Neuronal stem cell (in vitro differentiated cells): ENCODE data around the gene KCND1.

Experiments used
- DNase-seq: peaks from one replicate; pipeline ENCODE4 v3.0.0-alpha.2; 2013; ENCODE audit warnings: low spot score
- H2AFZ ChIP-seq: one replicate; pipeline ENCODE4 v1.6.1; 2013; ENCODE audit warnings: mild to moderate bottlenecking, low read length, inconsistent platforms
- H2AK5ac ChIP-seq: 2 replicates; pipeline ENCODE4 v1.6.1; 2013; ENCODE audit warnings: low read depth, mild to moderate bottlenecking, inconsistent platforms, low read length, moderate library complexity, mixed read lengths
- H2BK120ac ChIP-seq: 2 replicates; pipeline ENCODE4 v1.6.1; 2013; ENCODE audit warnings: low read depth, mild to moderate bottlenecking, inconsistent platforms, low read length, moderate library complexity, mixed read lengths
- H2BK12ac ChIP-seq: one replicate; pipeline ENCODE4 v1.6.1; 2013; ENCODE audit warnings: low read length, inconsistent platforms
- H2BK15ac ChIP-seq: 2 replicates; pipeline ENCODE4 v1.6.1; 2013; ENCODE audit warnings: mild to moderate bottlenecking, low read length, inconsistent platforms, mixed read lengths
- H2BK5ac ChIP-seq: one replicate; pipeline ENCODE4 v1.6.1; 2013; ENCODE audit warnings: inconsistent platforms, mild to moderate bottlenecking, low read length, moderate library complexity
- H3K14ac ChIP-seq: one replicate; pipeline ENCODE4 v1.6.1; 2013; ENCODE audit warnings: low read length, inconsistent platforms
- H3K18ac ChIP-seq: 2 replicates; pipeline ENCODE4 v1.6.1; 2013; ENCODE audit warnings: low read length, inconsistent platforms
- H3K23ac ChIP-seq: 2 replicates; pipeline ENCODE4 v1.6.1; 2013; ENCODE audit warnings: low read depth, mild to moderate bottlenecking, mixed read lengths, low read length, inconsistent platforms; ENCODE audit not compliant: poor library complexity
- H3K27ac ChIP-seq: replicated peaks from 3 replicates; pipeline ENCODE4 v1.5.1; 2013; ENCODE audit warnings: low read length, inconsistent platforms
- H3K27me3 ChIP-seq, 3 experiments: 2 replicates each; pipeline ENCODE4 v1.6.1; 2013; ENCODE audit warnings: low read length in 3 of 3, mild to moderate bottlenecking in 2 of 3, inconsistent platforms in 1 of 3, low read depth in 1 of 3, mixed read lengths in 1 of 3, moderate library complexity in 1 of 3; ENCODE audit not compliant: control insufficient read depth in 3 of 3, insufficient read depth in 3 of 3
- H3K36me3 ChIP-seq, 2 donors: replicated peaks in 1 of 2; 2 replicates each; pipeline ENCODE4 v1.6.1; 2013; ENCODE audit warnings: low read length in 2 of 2; ENCODE audit not compliant: control insufficient read depth in 2 of 2, insufficient read depth in 2 of 2
- H3K4ac ChIP-seq: 2 replicates; pipeline ENCODE4 v1.6.1; 2013; ENCODE audit warnings: inconsistent platforms, mild to moderate bottlenecking, low read length, moderate library complexity
- H3K4me1 ChIP-seq, 2 donors: 1 replicate in 1 of 2; 2 replicates in 1 of 2; pipeline ENCODE4 v1.6.1; 2013; ENCODE audit warnings: low read length in 2 of 2, low read depth in 1 of 2; ENCODE audit not compliant: control insufficient read depth in 2 of 2, insufficient read depth in 1 of 2
- H3K4me2 ChIP-seq: one replicate; pipeline ENCODE4 v1.6.1; 2013; ENCODE audit warnings: mild to moderate bottlenecking, low read length, inconsistent platforms; ENCODE audit not compliant: insufficient read depth, poor library complexity, severe bottlenecking
- H3K4me3 ChIP-seq, 2 donors: 2 replicates each; pipeline ENCODE4 v1.5.1; 2013; ENCODE audit warnings: low read length in 2 of 2, mild to moderate bottlenecking in 2 of 2, inconsistent platforms in 1 of 2, moderate library complexity in 1 of 2
- H3K79me1 ChIP-seq: one replicate; pipeline ENCODE4 v1.6.1; 2013; ENCODE audit warnings: low read depth, mild to moderate bottlenecking, inconsistent platforms, low read length, moderate library complexity
- H3K9ac ChIP-seq: one replicate; pipeline ENCODE4 v1.6.1; 2013; ENCODE audit warnings: mild to moderate bottlenecking, low read depth, low read length, inconsistent platforms; ENCODE audit not compliant: poor library complexity
- H3K9me3 ChIP-seq, 2 donors: replicated peaks in 1 of 2; 2 replicates each; pipeline versions ENCODE3 to v1.6.1; 2013; ENCODE audit warnings: low read length in 2 of 2, mild to moderate bottlenecking in 2 of 2, inconsistent platforms in 1 of 2, low read depth in 1 of 2, mixed read lengths in 1 of 2, moderate library complexity in 1 of 2; ENCODE audit not compliant: control insufficient read depth in 2 of 2, insufficient read depth in 1 of 2
- H4K8ac ChIP-seq: one replicate; pipeline ENCODE4 v1.6.1; 2013; ENCODE audit warnings: low read depth, mild to moderate bottlenecking, inconsistent platforms, low read length, moderate library complexity
- H4K91ac ChIP-seq: one replicate; pipeline ENCODE4 v1.6.1; 2013; ENCODE audit warnings: low read length, low read depth, mild to moderate bottlenecking, inconsistent platforms; ENCODE audit not compliant: poor library complexity
- WGBS, 2 donors: extraction: QIAGEN DNeasy Blood & Tissue Kit; methylation state at CpG; one replicate each; pipeline ENCODE4 v1.1.7; 2013; ENCODE audit warnings: missing lambda C conversion rate in 2 of 2, mixed read lengths in 1 of 2; ENCODE audit not compliant: insufficient read length in 2 of 2, insufficient replicate concordance in 1 of 2; ENCODE audit errors: extremely low coverage in 2 of 2; 5-methylcytosine and 5-hydroxymethylcytosine counted together

The KCND1 gene

GRCh38 chrX:48919360-48919841, 52.2 kb downstream of the KCND1 start:
- Histone ChIP-seq H2BK120ac (no peak overlapping the region), H2AFZ (peak overlapping the region; percentile 57), H2BK12ac (no peak overlapping the region), H3K36me3 (peaks cover 15 to 22% of the 10 kb centered on the region in 2 donors), H3K4me1 (peaks cover 8 to 11% of the 10 kb centered on the region in 2 donors), H2BK15ac (no peak overlapping the region), H2AK5ac (no peak overlapping the region), H3K4me3 (peak overlapping the region; percentile 57 to 69), H3K79me1 (peaks cover 3% of the 10 kb centered on the region), H4K91ac (no peak overlapping the region), H3K9ac (no peak overlapping the region), H3K27ac (peak overlapping the region; percentile 57), H2BK5ac (no peak overlapping the region), H3K18ac (peak overlapping the region; percentile 57), H3K23ac (no peak overlapping the region), H3K9me3 (no peaks in the 10 kb centered on the region), H3K4ac (no peak overlapping the region), H3K4me2 (peak overlapping the region; percentile 54), H3K27me3 (no peaks in the 10 kb centered on the region), H3K14ac (no peak overlapping the region), H4K8ac (no peak overlapping the region)
- no CpG with 5 or more reads among the region's 15 CpGs for WGBS, 2 donors
- DNase-seq: no peak

- Histone ChIP-seq H4K8ac (no peak within 1 kb of the TSS), H3K14ac (no peak within 1 kb of the TSS), H4K91ac (no peak within 1 kb of the TSS), H3K4ac (no peak within 1 kb of the TSS), H3K4me3 (peak within 1 kb of the TSS; percentile 57 to 90), H3K79me1 (peaks cover 3% of the 10 kb centered on the region), H2BK120ac (no peak within 1 kb of the TSS), H3K27ac (peak within 1 kb of the TSS; percentile 57), H3K4me2 (peak within 1 kb of the TSS; percentile 64), H3K9me3 (no peaks in the 10 kb centered on the region), H3K18ac (peak within 1 kb of the TSS; percentile 87), H2BK12ac (no peak within 1 kb of the TSS), H3K4me1 (peaks cover 8 to 11% of the 10 kb centered on the region in 2 donors), H3K9ac (peak within 1 kb of the TSS; percentile 77), H2BK15ac (no peak within 1 kb of the TSS), H2BK5ac (no peak within 1 kb of the TSS), H3K36me3 (peaks cover 9 to 22% of the 10 kb centered on the region in 2 donors), H2AK5ac (peak within 1 kb of the TSS; percentile 52), H2AFZ (peak within 1 kb of the TSS; percentile 79), H3K27me3 (no peaks in the 10 kb centered on the region), H3K23ac (peak within 1 kb of the TSS; percentile 55)
- no CpG with 5 or more reads among the region's 55 CpGs for WGBS, 2 donors
- peak; percentile 87 for DNase-seq
Observed at GRCh38 chrX:48918643-48919340, 52.9 kb downstream of the KCND1 start, which contains the start of gene PIM2. Gene PIM2 (minus strand): TSS chrX:48919024. CDS start chrX:48918834, 190 bp downstream.

- Histone ChIP-seq H3K14ac (no peak overlapping the region), H3K27me3 (no peaks in the 10 kb centered on the region), H2AK5ac (peak overlapping the region; percentile 52), H3K4me1 (peaks cover 8 to 11% of the 10 kb centered on the region in 2 donors), H4K8ac (no peak overlapping the region), H2BK12ac (no peak overlapping the region), H3K4ac (no peak overlapping the region), H3K36me3 (peaks cover 4 to 17% of the 10 kb centered on the region in 2 donors), H3K9ac (peak overlapping the region; percentile 77), H3K4me3 (peak overlapping the region; percentile 57 to 90), H2BK120ac (no peak overlapping the region), H2AFZ (peak overlapping the region; percentile 79), H3K79me1 (no peaks in the 10 kb centered on the region), H2BK15ac (no peak overlapping the region), H2BK5ac (no peak overlapping the region), H3K18ac (peak overlapping the region; percentile 87), H3K23ac (peak overlapping the region; percentile 55), H3K9me3 (no peaks in the 10 kb centered on the region), H3K27ac (no peak overlapping the region), H4K91ac (no peak overlapping the region), H3K4me2 (peak overlapping the region; percentile 64)
- DNase-seq: no peak
- WGBS, 2 donors: no CpG with 5 or more reads among the region's 23 CpGs
Observed at GRCh38 chrX:48918301-48918642, 53.4 kb downstream of the KCND1 start.

- Histone ChIP-seq H2BK15ac (no peak overlapping the region), H3K23ac (no peak overlapping the region), H3K36me3 (peaks cover 0 to 16% of the 10 kb centered on the region in 2 donors), H4K91ac (no peak overlapping the region), H2AK5ac (no peak overlapping the region), H3K79me1 (no peaks in the 10 kb centered on the region), H4K8ac (no peak overlapping the region), H3K27ac (peak overlapping the region; percentile 51), H3K9me3 (no peaks in the 10 kb centered on the region), H2BK5ac (no peak overlapping the region), H3K18ac (no peak overlapping the region), H2BK120ac (no peak overlapping the region), H3K27me3 (no peaks in the 10 kb centered on the region), H2BK12ac (no peak overlapping the region), H3K4ac (no peak overlapping the region), H3K9ac (no peak overlapping the region), H3K4me2 (peak overlapping the region; percentile 64), H3K14ac (no peak overlapping the region), H2AFZ (no peak overlapping the region), H3K4me3 (peak overlapping the region; percentile 57 to 90), H3K4me1 (peaks cover 8 to 11% of the 10 kb centered on the region in 2 donors)
- no CpG with 5 or more reads among the region's 27 CpGs for WGBS, 2 donors
- DNase-seq: peak; percentile 90
Observed at GRCh38 chrX:48917139-48918001, 54.3 kb downstream of the KCND1 start.
